H9 (cell line): Measurements from ENCODE around the gene MPP2. TPM values are rescaled to one million over a fixed set of nuclear protein-coding genes. Genes with fewer than 3 reads are reported as not detected.

ENCODE experiments used
- DNase-seq: peaks from one replicate; pipeline ENCODE4 v3.0.0-alpha.2; 2017
- H2AFZ ChIP-seq: one replicate; pipeline ENCODE4 v1.6.1; 2013; ENCODE audit warnings: mild to moderate bottlenecking, low read length, control low read depth, moderate library complexity
- H2AK5ac ChIP-seq: 2 replicates; pipeline ENCODE4 v1.6.1; 2013; ENCODE audit warnings: low read length, control low read depth, mixed read lengths; ENCODE audit not compliant: insufficient read length
- H2BK120ac ChIP-seq: one replicate; pipeline ENCODE4 v1.6.1; 2013; ENCODE audit warnings: low read depth, mild to moderate bottlenecking, low read length, control low read depth, inconsistent platforms; ENCODE audit not compliant: poor library complexity, severe bottlenecking
- H2BK12ac ChIP-seq: 2 replicates; pipeline ENCODE4 v1.6.1; 2013; ENCODE audit warnings: low read length, control low read depth, mixed read lengths, low read depth; ENCODE audit not compliant: insufficient read length
- H2BK15ac ChIP-seq: 2 replicates; pipeline ENCODE4 v1.6.1; 2013; ENCODE audit warnings: low read depth, low read length, control low read depth
- H2BK20ac ChIP-seq: one replicate; pipeline ENCODE4 v1.6.1; 2013; ENCODE audit warnings: low read depth, mild to moderate bottlenecking, low read length, control low read depth, inconsistent platforms; ENCODE audit not compliant: poor library complexity, severe bottlenecking
- H2BK5ac ChIP-seq: 2 replicates; pipeline ENCODE4 v1.6.1; 2013; ENCODE audit warnings: low read length, control low read depth, mixed read lengths; ENCODE audit not compliant: insufficient read length
- H3K14ac ChIP-seq: 2 replicates; pipeline ENCODE4 v1.6.1; 2013; ENCODE audit warnings: low read length, control low read depth; ENCODE audit not compliant: insufficient read depth
- H3K18ac ChIP-seq: 2 replicates; pipeline ENCODE4 v1.6.1; 2013; ENCODE audit warnings: low read depth, mild to moderate bottlenecking, mixed read lengths, low read length, control low read depth; ENCODE audit not compliant: insufficient read length
- H3K23ac ChIP-seq: 2 replicates; pipeline ENCODE4 v1.6.1; 2013; ENCODE audit warnings: low read length, control low read depth, mixed read lengths, low read depth; ENCODE audit not compliant: insufficient read length
- H3K23me2 ChIP-seq: 2 replicates; pipeline ENCODE4 v1.6.1; 2013; ENCODE audit warnings: low read depth, mild to moderate bottlenecking, mixed read lengths, low read length, control low read depth; ENCODE audit not compliant: insufficient read length, poor library complexity, severe bottlenecking
- H3K27ac ChIP-seq: 2 replicates; pipeline ENCODE4 v1.5.1; 2013; ENCODE audit warnings: low read length, control low read depth, mixed read lengths, low read depth; ENCODE audit not compliant: insufficient read length
- H3K27me3 ChIP-seq: 2 replicates; pipeline ENCODE4 v1.6.1; 2013; ENCODE audit warnings: low read length, control low read depth, inconsistent platforms; ENCODE audit not compliant: insufficient read depth
- H3K4ac ChIP-seq: 2 replicates; pipeline ENCODE4 v1.6.1; 2013; ENCODE audit warnings: low read depth, mild to moderate bottlenecking, control low read depth, inconsistent platforms, low read length, moderate library complexity
- H3K4me1 ChIP-seq: 2 replicates; pipeline ENCODE4 v1.6.1; 2013; ENCODE audit warnings: low read length, control low read depth, inconsistent platforms; ENCODE audit not compliant: insufficient read depth
- H3K4me2 ChIP-seq: 2 replicates; pipeline ENCODE4 v1.6.1; 2013; ENCODE audit warnings: low read length, control low read depth, mixed read lengths; ENCODE audit not compliant: insufficient read length, insufficient read depth
- H3K56ac ChIP-seq: 2 replicates; pipeline ENCODE4 v1.6.1; 2013; ENCODE audit warnings: low read depth, mild to moderate bottlenecking, mixed read lengths, low read length, control low read depth; ENCODE audit not compliant: insufficient read length
- H3K79me1 ChIP-seq: 2 replicates; pipeline ENCODE4 v1.6.1; 2013; ENCODE audit warnings: low read depth, mild to moderate bottlenecking, moderate library complexity, low read length, control low read depth, inconsistent platforms; ENCODE audit not compliant: insufficient read depth, poor library complexity, severe bottlenecking
- H3K79me2 ChIP-seq: 2 replicates; pipeline ENCODE4 v1.6.1; 2013; ENCODE audit warnings: low read length, control low read depth, inconsistent platforms; ENCODE audit not compliant: insufficient read depth
- H3K9ac ChIP-seq: 2 replicates; pipeline ENCODE4 v1.6.1; 2013; ENCODE audit warnings: low read length, control low read depth, mixed read lengths; ENCODE audit not compliant: insufficient read length; ENCODE audit errors: extremely low read depth
- H3K9me3 ChIP-seq: one replicate; pipeline ENCODE4 v1.6.1; 2013; ENCODE audit warnings: low read depth, low read length, inconsistent platforms; ENCODE audit not compliant: control insufficient read depth
- H3T11ph ChIP-seq: one replicate; pipeline ENCODE4 v1.6.1; 2013; ENCODE audit warnings: mild to moderate bottlenecking, low read length, control low read depth, inconsistent platforms
- H4K20me1 ChIP-seq: one replicate; pipeline ENCODE4 v1.6.1; 2013; ENCODE audit not compliant: control insufficient read depth, insufficient read length, insufficient read depth
- H4K5ac ChIP-seq: 2 replicates; pipeline ENCODE4 v1.6.1; 2013; ENCODE audit warnings: low read depth, mild to moderate bottlenecking, mixed read lengths, low read length, control low read depth; ENCODE audit not compliant: insufficient read length
- H4K8ac ChIP-seq: replicated peaks from 2 replicates; pipeline ENCODE4 v1.6.1; 2013; ENCODE audit warnings: low read length, control low read depth, mixed read lengths, low read depth; ENCODE audit not compliant: insufficient read length
- H4K91ac ChIP-seq: 2 replicates; pipeline ENCODE4 v1.6.1; 2013; ENCODE audit warnings: low read depth, mild to moderate bottlenecking, moderate library complexity, mixed read lengths, low read length, control low read depth; ENCODE audit not compliant: insufficient read length
- H3K27ac Mint-ChIP-seq, 3 experiments: 2 replicates in 2 of 3; 3 replicates in 1 of 3; pipeline ENCODE4 v1.8.0; 2020 to 2021; ENCODE audit warnings: mixed read lengths in 3 of 3, mild to moderate bottlenecking in 1 of 3, moderate library complexity in 1 of 3
- H3K27me3 Mint-ChIP-seq: 2 replicates; pipeline ENCODE4 v1.8.0; 2021; ENCODE audit warnings: low read depth, mild to moderate bottlenecking, moderate library complexity, mixed read lengths
- H3K36me3 Mint-ChIP-seq, 3 experiments: 2 replicates in 2 of 3; 3 replicates in 1 of 3; pipeline ENCODE4 v1.8.0; 2020 to 2021; ENCODE audit warnings: low read depth in 3 of 3, mixed read lengths in 3 of 3; ENCODE audit not compliant: insufficient read depth in 1 of 3
- H3K4me1 Mint-ChIP-seq, 2 experiments: 2 replicates each; pipeline ENCODE4 v1.8.0; 2020; ENCODE audit warnings: mixed read lengths in 2 of 2
- H3K4me3 Mint-ChIP-seq, 2 experiments: 2 replicates in 1 of 2; 3 replicates in 1 of 2; pipeline ENCODE4 v1.8.0; 2020 to 2021; ENCODE audit warnings: mild to moderate bottlenecking in 2 of 2, mixed read lengths in 2 of 2, moderate library complexity in 1 of 2
- H3K9me3 Mint-ChIP-seq, 2 experiments: 2 replicates in 1 of 2; 3 replicates in 1 of 2; pipeline ENCODE4 v1.8.0; 2020; ENCODE audit warnings: mild to moderate bottlenecking in 2 of 2, mixed read lengths in 2 of 2, moderate library complexity in 1 of 2
- CTCF ChIP-seq: fragments of 200-600 bp; sonication (generic); conservative IDR thresholded peaks from 3 replicates; pipeline ENCODE4 v1.8.0; 2021; ENCODE audit warnings: antibody characterized with exemption, mild to moderate bottlenecking
- WGBS: extraction: QIAGEN DNeasy Blood & Tissue Kit; methylation state at CpG from one replicate; pipeline ENCODE4 v1.1.7; 2013; ENCODE audit warnings: missing lambda C conversion rate, low lambda C conversion rate, mixed read lengths; ENCODE audit not compliant: insufficient read length; ENCODE audit errors: extremely low coverage; 5-methylcytosine and 5-hydroxymethylcytosine counted together
- total RNA-seq: library from RNA; stranded (reverse); gene quantifications from 2 replicates; pipeline ENCODE4 v1.2.1, GENCODE V29; 2021

The MPP2 gene
- total RNA-seq, 1 experiment from 2014 or later, result 16.3 TPM

GRCh38 chr17:43917348-43918025, 10.2 kb upstream of the MPP2 start:
- no peak overlapping the region for H2BK12ac ChIP-seq
- H3K27ac Mint-ChIP-seq, result no peak overlapping the region
- no peak overlapping the region for H3K27ac ChIP-seq
- peaks cover 0 to 5% of the 10 kb centered on the region in 2 experiments; a peak in 4 of 5 replicates for H3K9me3 Mint-ChIP-seq
- H3K36me3 Mint-ChIP-seq, result no peaks in the 10 kb centered on the region
- H3K56ac ChIP-seq, result no peak overlapping the region
- no peaks in the 10 kb centered on the region for H3K9me3 ChIP-seq
- peaks cover 19 to 25% of the 10 kb centered on the region in 2 experiments for H3K4me1 Mint-ChIP-seq
- no peak overlapping the region for H2BK120ac ChIP-seq
- no peaks in the 10 kb centered on the region for H3K79me2 ChIP-seq
- H2BK20ac ChIP-seq, result no peak overlapping the region
- H3K4me1 ChIP-seq, result no peaks in the 10 kb centered on the region
- H2AFZ ChIP-seq, result no peak overlapping the region
- H2AK5ac ChIP-seq, result no peak overlapping the region
- peaks cover 36% of the 10 kb centered on the region for H3K27me3 Mint-ChIP-seq
- no peaks in the 10 kb centered on the region for H3K79me1 ChIP-seq
- H2BK5ac ChIP-seq, result no peak overlapping the region
- H3K4me3 Mint-ChIP-seq, result 0 out of 5 replicates have a peak overlapping the region, but pooled peaks of 1 of the 2 experiments have one; percentile 5
- H3K23me2 ChIP-seq, result no peaks in the 10 kb centered on the region
- no peaks in the 10 kb centered on the region for H4K20me1 ChIP-seq
- H3K9ac ChIP-seq, result no peak overlapping the region
- WGBS, result no CpG with 5 or more reads among the region's 43 CpGs
- H3K23ac ChIP-seq, result no peak overlapping the region
- H4K5ac ChIP-seq, result no peak overlapping the region
- peak; percentile 87 for DNase-seq
- TF ChIP-seq CTCF, result peak; percentile 81
- no peak overlapping the region for H4K91ac ChIP-seq
- no peak overlapping the region for H2BK15ac ChIP-seq
- H4K8ac ChIP-seq, result no peak overlapping the region
- H3T11ph ChIP-seq, result no peak overlapping the region
- no peak overlapping the region for H3K18ac ChIP-seq
- no peaks in the 10 kb centered on the region; the same call in 1 of the 2 replicates for H3K27me3 ChIP-seq
- H3K4ac ChIP-seq, result no peak overlapping the region
- H3K4me2 ChIP-seq, result peak overlapping the region; percentile 24
- H3K14ac ChIP-seq, result no peak overlapping the region
